Middle frontal gyrus (tissue), 1 donor: ENCODE results near the gene MICAL3.

ENCODE experiments used
- DNase-seq: peaks from one replicate; pipeline ENCODE4 v3.0.0-alpha.2; 2015; ENCODE audit warnings: low spot score; ENCODE audit errors: extremely low spot score

MICAL3 gene

GRCh38 chr22:17873116-17873515 is 151.2 kb downstream of the MICAL3 start:
- DNase-seq: no peak

- DNase-seq: no peak
Observed at GRCh38 chr22:17872471-17872870, 151.9 kb downstream of the MICAL3 start.

GRCh38 chr22:17871726-17872458 is 152.5 kb downstream of the MICAL3 start:
- peak; percentile 64 for DNase-seq

GRCh38 chr22:17870407-17870806 is 154.0 kb downstream of the MICAL3 start:
- no peak for DNase-seq

- DNase-seq: no peak
Observed at GRCh38 chr22:17869285-17870096, 154.9 kb downstream of the MICAL3 start.

- DNase-seq: no peak
Observed at GRCh38 chr22:17868771-17869170, 155.6 kb downstream of the MICAL3 start.

GRCh38 chr22:17867160-17867785 is 157.1 kb downstream of the MICAL3 start:
- DNase-seq: no peak

- no peak for DNase-seq
Observed at GRCh38 chr22:17866621-17867020, 157.7 kb downstream of the MICAL3 start.

GRCh38 chr22:17866127-17866526 is 158.2 kb downstream of the MICAL3 start:
- peak; percentile 79 for DNase-seq

GRCh38 chr22:17865183-17866055 is 158.9 kb downstream of the MICAL3 start:
- DNase-seq: no peak

GRCh38 chr22:17864398-17865182 is 159.8 kb downstream of the MICAL3 start:
- no peak for DNase-seq

GRCh38 chr22:17862646-17863181 is 161.6 kb downstream of the MICAL3 start:
- DNase-seq: no peak

GRCh38 chr22:17861909-17862308 is 162.5 kb downstream of the MICAL3 start:
- no peak for DNase-seq

GRCh38 chr22:17860220-17860965 is 164.0 kb downstream of the MICAL3 start:
- no peak for DNase-seq

- DNase-seq: no peak
Observed at GRCh38 chr22:17858033-17858432, 166.3 kb downstream of the MICAL3 start.

GRCh38 chr22:17855572-17856290 is 168.6 kb downstream of the MICAL3 start:
- no peak for DNase-seq

GRCh38 chr22:17853073-17853472 is 171.3 kb downstream of the MICAL3 start:
- DNase-seq: no peak

GRCh38 chr22:17851759-17852158 is 172.6 kb downstream of the MICAL3 start:
- DNase-seq: no peak
